ENCODE data around the gene MXD1. TPM values are rescaled to one million over a fixed set of nuclear protein-coding genes. Genes with fewer than 3 reads are reported as not detected.
"Not testable (repeated sequence)": the region's sequence is repeated elsewhere in the genome, so short reads cannot be mapped to it uniquely, and the experiment has no call there.

Gene MXD1
- total RNA-seq, 2 experiments from 2014 or later = 7.6 to 9.6 TPM

GRCh38 chr2:69947325-69947931 lies 32.5 kb downstream of the MXD1 start:
- H3K27ac Mint-ChIP-seq = peak overlapping the region; percentile 60
- no peaks in the 10 kb centered on the region for H3K9me3 Mint-ChIP-seq
- peaks cover 28% of the 10 kb centered on the region for H3K4me1 Mint-ChIP-seq (ENCODE audit: low read depth)
- no peak for DNase-seq
- H3K4me3 Mint-ChIP-seq = no peak overlapping the region
- H3K36me3 Mint-ChIP-seq (ENCODE audit: low read depth) = peaks cover 4% of the 10 kb centered on the region
- intact Hi-C loops (cut with micrococcal nuclease) = no loop called here
- CTCF ChIA-PET = no interaction called here
- no peaks in the 10 kb centered on the region for H3K27me3 Mint-ChIP-seq (ENCODE audit: low read depth)

GRCh38 chr2:69948032-69948962 lies 33.4 kb downstream of the MXD1 start:
- no peaks in the 10 kb centered on the region for H3K9me3 Mint-ChIP-seq
- H3K36me3 Mint-ChIP-seq (ENCODE audit: low read depth) = peaks cover under 1% of the 10 kb centered on the region
- CTCF ChIA-PET = no interaction called here
- intact Hi-C loops (cut with micrococcal nuclease) = no loop called here
- no peaks in the 10 kb centered on the region for H3K27me3 Mint-ChIP-seq (ENCODE audit: low read depth)
- peaks cover 26% of the 10 kb centered on the region for H3K4me1 Mint-ChIP-seq (ENCODE audit: low read depth)
- no peak overlapping the region for H3K27ac Mint-ChIP-seq
- no peak overlapping the region for H3K4me3 Mint-ChIP-seq
- no peak for DNase-seq

- Mint-ChIP-seq H3K9me3 (no peaks in the 10 kb centered on the region), H3K36me3 (ENCODE audit: low read depth) (no peaks in the 10 kb centered on the region), H3K4me1 (ENCODE audit: low read depth) (peaks cover 25% of the 10 kb centered on the region), H3K27me3 (ENCODE audit: low read depth) (no peaks in the 10 kb centered on the region), H3K4me3 (no peak overlapping the region), H3K27ac (no peak overlapping the region)
- no peak for DNase-seq
- intact Hi-C loops (cut with micrococcal nuclease) = no loop called here
- CTCF ChIA-PET = no interaction called here
These were observed 34.2 kb downstream of the MXD1 start for GRCh38 chr2:69948963-69949645.

- intact Hi-C loops (cut with micrococcal nuclease) = no loop called here
- Mint-ChIP-seq H3K27me3 (ENCODE audit: low read depth) (no peaks in the 10 kb centered on the region), H3K9me3 (no peaks in the 10 kb centered on the region), H3K4me3 (no peak overlapping the region), H3K27ac (no peak overlapping the region), H3K36me3 (ENCODE audit: low read depth) (no peaks in the 10 kb centered on the region), H3K4me1 (ENCODE audit: low read depth) (peaks cover 25% of the 10 kb centered on the region)
- CTCF ChIA-PET = no interaction called here
- no peak for DNase-seq
These were observed 35.3 kb downstream of the MXD1 start for GRCh38 chr2:69950241-69950640.

GRCh38 chr2:69950671-69951070 lies 35.8 kb downstream of the MXD1 start:
- H3K4me3 Mint-ChIP-seq; DNase-seq; H3K36me3 Mint-ChIP-seq (ENCODE audit: low read depth); CTCF ChIA-PET; H3K27me3 Mint-ChIP-seq (ENCODE audit: low read depth); intact Hi-C loops (cut with micrococcal nuclease); H3K27ac Mint-ChIP-seq; H3K9me3 Mint-ChIP-seq: not testable (repeated sequence)
- H3K4me1 Mint-ChIP-seq (ENCODE audit: low read depth) = peaks cover 20% of the 10 kb centered on the region

- peaks cover 2% of the 10 kb centered on the region for H3K4me1 Mint-ChIP-seq (ENCODE audit: low read depth)
- no peaks in the 10 kb centered on the region for H3K9me3 Mint-ChIP-seq
- H3K27me3 Mint-ChIP-seq (ENCODE audit: low read depth) = no peaks in the 10 kb centered on the region
- DNase-seq = no peak
- H3K36me3 Mint-ChIP-seq (ENCODE audit: low read depth) = no peaks in the 10 kb centered on the region
- H3K27ac Mint-ChIP-seq = no peak overlapping the region
- CTCF ChIA-PET = interaction anchor here (1.4 kb wide), 1 partner anchor 29 kb away, joined by 3 read pairs; no protein-coding TSS in a partner anchor
- intact Hi-C loops (cut with micrococcal nuclease) = no loop called here
- no peak overlapping the region for H3K4me3 Mint-ChIP-seq
These were observed 37.6 kb downstream of the MXD1 start for GRCh38 chr2:69952336-69953115.

- no peaks in the 10 kb centered on the region for H3K27me3 Mint-ChIP-seq (ENCODE audit: low read depth)
- CTCF ChIA-PET = no interaction called here
- no peak for DNase-seq
- intact Hi-C loops (cut with micrococcal nuclease) = no loop called here
- no peak overlapping the region for H3K4me3 Mint-ChIP-seq
- no peak overlapping the region for H3K27ac Mint-ChIP-seq
- H3K4me1 Mint-ChIP-seq (ENCODE audit: low read depth) = no peaks in the 10 kb centered on the region
- H3K9me3 Mint-ChIP-seq = no peaks in the 10 kb centered on the region
- no peaks in the 10 kb centered on the region for H3K36me3 Mint-ChIP-seq (ENCODE audit: low read depth)
These were observed 39.2 kb downstream of the MXD1 start for GRCh38 chr2:69954084-69954483.

- Mint-ChIP-seq H3K36me3 (ENCODE audit: low read depth) (no peaks in the 10 kb centered on the region), H3K4me1 (ENCODE audit: low read depth) (no peaks in the 10 kb centered on the region), H3K27ac (no peak overlapping the region), H3K4me3 (no peak overlapping the region), H3K9me3 (no peaks in the 10 kb centered on the region), H3K27me3 (ENCODE audit: low read depth) (no peaks in the 10 kb centered on the region)
- intact Hi-C loops (cut with micrococcal nuclease) = no loop called here
- no peak for DNase-seq
- CTCF ChIA-PET = no interaction called here
These were observed 40.1 kb downstream of the MXD1 start for GRCh38 chr2:69955029-69955428.

GRCh38 chr2:69956475-69956979 lies 41.6 kb downstream of the MXD1 start:
- H3K27ac Mint-ChIP-seq = no peak overlapping the region
- H3K36me3 Mint-ChIP-seq (ENCODE audit: low read depth) = no peaks in the 10 kb centered on the region
- H3K4me1 Mint-ChIP-seq (ENCODE audit: low read depth) = no peaks in the 10 kb centered on the region
- no peak overlapping the region for H3K4me3 Mint-ChIP-seq
- no peaks in the 10 kb centered on the region for H3K9me3 Mint-ChIP-seq
- intact Hi-C loops (cut with micrococcal nuclease) = no loop called here
- CTCF ChIA-PET = no interaction called here
- no peaks in the 10 kb centered on the region for H3K27me3 Mint-ChIP-seq (ENCODE audit: low read depth)
- DNase-seq = no peak

GRCh38 chr2:69957965-69958364 lies 43.1 kb downstream of the MXD1 start:
- no peak for DNase-seq
- no peaks in the 10 kb centered on the region for H3K36me3 Mint-ChIP-seq (ENCODE audit: low read depth)
- CTCF ChIA-PET = no interaction called here

GRCh38 chr2:69958480-69958879 lies 43.6 kb downstream of the MXD1 start:
- H3K36me3 Mint-ChIP-seq (ENCODE audit: low read depth) = no peaks in the 10 kb centered on the region
- no peak overlapping the region for H3K4me3 Mint-ChIP-seq
- H3K4me1 Mint-ChIP-seq (ENCODE audit: low read depth) = no peaks in the 10 kb centered on the region
- intact Hi-C loops (cut with micrococcal nuclease) = no loop called here
- DNase-seq = no peak
- no peaks in the 10 kb centered on the region for H3K9me3 Mint-ChIP-seq
- H3K27ac Mint-ChIP-seq = no peak overlapping the region
- CTCF ChIA-PET = interaction anchor here (1.9 kb wide), 1 partner anchor 15 kb away, joined by 5 read pairs; no protein-coding TSS in a partner anchor
- H3K27me3 Mint-ChIP-seq (ENCODE audit: low read depth) = no peaks in the 10 kb centered on the region

More at GRCh38 chr2:69957965-69958364, 43.1 kb downstream of the MXD1 start:
- no peaks in the 10 kb centered on the region for H3K4me1 Mint-ChIP-seq (ENCODE audit: low read depth)
- no peaks in the 10 kb centered on the region for H3K27me3 Mint-ChIP-seq (ENCODE audit: low read depth)
- H3K4me3 Mint-ChIP-seq = no peak overlapping the region
- intact Hi-C loops (cut with micrococcal nuclease) = no loop called here
- no peak overlapping the region for H3K27ac Mint-ChIP-seq
- no peaks in the 10 kb centered on the region for H3K9me3 Mint-ChIP-seq

GRCh38 chr2:69959425-69959824 lies 44.5 kb downstream of the MXD1 start:
- no peaks in the 10 kb centered on the region for H3K36me3 Mint-ChIP-seq (ENCODE audit: low read depth)
- no peak overlapping the region for H3K27ac Mint-ChIP-seq
- H3K9me3 Mint-ChIP-seq = no peaks in the 10 kb centered on the region
- no peaks in the 10 kb centered on the region for H3K27me3 Mint-ChIP-seq (ENCODE audit: low read depth)
- CTCF ChIA-PET = interaction anchor here (1.9 kb wide), 1 partner anchor 16 kb away, joined by 5 read pairs; no protein-coding TSS in a partner anchor
- no peak overlapping the region for H3K4me3 Mint-ChIP-seq
- no peaks in the 10 kb centered on the region for H3K4me1 Mint-ChIP-seq (ENCODE audit: low read depth)
- DNase-seq = no peak
- intact Hi-C loops (cut with micrococcal nuclease) = no loop called here

All from activated naive CD4-positive, alpha-beta T cell treated with anti-CD3 and anti-CD28 coated beads for 36 hours (primary cell).